NCI-H1048 (cell line): ENCODE measurements around the gene EPHA2.
"Not testable (repeated sequence)": the region's sequence is repeated elsewhere in the genome, so short reads cannot be mapped to it uniquely, and the experiment has no call there.

Source experiments
- DNase-seq: peaks from one replicate; lab custom pipeline; 2025; lab: John Stamatoyannopoulos, UW

The EPHA2 gene

DNA sequence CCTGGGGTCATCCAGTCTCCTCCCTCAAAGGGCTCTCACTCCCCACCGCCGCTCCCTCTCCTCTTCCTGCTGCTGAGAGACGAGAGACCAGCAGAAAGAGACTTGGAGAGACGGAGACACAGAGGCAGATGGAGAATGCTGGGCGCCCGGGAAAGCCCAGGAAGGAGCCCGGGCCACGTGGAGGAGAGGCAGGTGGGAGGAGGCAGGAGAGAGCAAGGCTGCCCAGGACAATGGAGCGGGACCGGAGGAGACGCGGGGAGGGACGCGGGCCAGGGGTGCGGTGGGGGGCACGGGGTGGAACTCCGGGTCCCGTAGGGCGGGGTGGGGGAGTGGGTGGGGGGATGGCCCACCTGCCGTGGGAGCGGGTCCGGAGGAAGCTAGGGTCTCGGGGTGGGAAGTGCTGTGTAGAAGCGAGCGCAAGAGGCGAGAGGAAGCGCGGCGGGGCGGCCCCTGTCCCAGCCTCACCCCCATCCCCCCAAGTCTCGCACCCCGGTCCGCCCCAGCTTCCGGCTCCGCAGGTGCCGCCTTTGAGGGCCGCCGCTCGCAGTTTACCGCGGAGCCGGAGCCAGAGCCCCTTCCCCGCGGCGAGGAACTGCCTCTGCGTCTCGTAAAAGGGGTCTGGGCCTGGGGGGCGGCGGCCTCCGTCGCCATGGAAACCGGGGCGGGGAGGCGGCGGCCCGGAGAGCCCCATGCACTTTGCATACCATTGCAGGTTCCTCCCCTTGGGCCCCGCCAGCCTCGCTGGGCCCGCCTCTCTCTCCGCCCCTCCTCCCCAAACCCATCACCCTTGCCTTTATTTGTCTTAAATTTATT is 11.7 kb upstream of the EPHA2 start:
- no peak for DNase-seq

DNA sequence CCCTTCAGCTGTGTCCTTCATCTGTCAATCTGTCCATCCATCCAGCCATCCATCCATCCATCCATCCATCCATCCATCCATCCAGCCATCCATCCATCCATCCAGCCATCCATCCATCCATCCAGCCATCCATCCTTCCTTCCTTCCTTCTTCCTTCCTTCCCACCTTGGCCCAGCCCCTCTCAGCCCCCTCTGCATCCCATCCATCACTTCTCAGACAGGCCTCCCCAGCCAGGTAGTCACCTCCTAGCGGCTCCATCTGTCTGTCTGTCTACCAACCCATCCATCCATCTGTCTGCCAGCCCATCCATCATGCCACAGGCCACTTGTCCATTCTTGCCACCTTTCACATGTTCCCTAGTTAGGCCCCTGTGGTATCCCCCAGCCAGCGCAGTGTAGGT is 10.2 kb upstream of the EPHA2 start:
- DNase-seq = no peak

DNA sequence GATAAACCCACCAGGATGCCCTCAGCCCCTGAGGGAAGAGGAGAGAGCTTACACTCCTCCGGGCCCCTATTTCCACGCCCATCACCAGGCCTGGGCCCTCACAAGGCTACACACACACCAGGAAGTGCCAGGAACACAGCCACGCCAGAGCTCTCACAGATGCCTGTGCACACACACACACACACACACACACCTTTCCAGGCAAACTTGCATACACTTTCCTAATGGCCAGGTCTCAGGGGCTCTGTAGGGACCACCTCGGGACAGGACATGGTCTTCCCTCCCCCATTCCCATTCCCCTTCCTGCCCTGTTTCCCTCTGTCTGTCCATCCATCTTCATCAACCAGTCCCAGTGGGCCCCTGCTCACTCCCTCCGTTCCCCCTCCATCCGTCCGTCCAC is 9.7 kb upstream of the EPHA2 start:
- no peak for DNase-seq

DNA sequence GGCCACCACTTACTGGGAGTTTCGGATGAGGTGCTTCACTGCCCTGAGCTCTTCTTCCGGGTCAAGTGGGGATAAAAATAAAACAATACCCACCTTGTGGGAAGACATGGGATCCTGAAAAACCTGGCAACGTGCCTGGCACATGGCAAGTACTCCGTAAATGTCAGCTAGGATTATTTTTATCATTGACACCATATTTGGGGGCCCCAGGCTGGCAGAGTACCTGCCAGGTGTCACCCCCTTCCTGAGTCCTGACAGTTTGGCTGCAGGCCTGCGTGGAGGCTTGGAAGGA is 9.2 kb upstream of the EPHA2 start:
- no peak for DNase-seq

DNA sequence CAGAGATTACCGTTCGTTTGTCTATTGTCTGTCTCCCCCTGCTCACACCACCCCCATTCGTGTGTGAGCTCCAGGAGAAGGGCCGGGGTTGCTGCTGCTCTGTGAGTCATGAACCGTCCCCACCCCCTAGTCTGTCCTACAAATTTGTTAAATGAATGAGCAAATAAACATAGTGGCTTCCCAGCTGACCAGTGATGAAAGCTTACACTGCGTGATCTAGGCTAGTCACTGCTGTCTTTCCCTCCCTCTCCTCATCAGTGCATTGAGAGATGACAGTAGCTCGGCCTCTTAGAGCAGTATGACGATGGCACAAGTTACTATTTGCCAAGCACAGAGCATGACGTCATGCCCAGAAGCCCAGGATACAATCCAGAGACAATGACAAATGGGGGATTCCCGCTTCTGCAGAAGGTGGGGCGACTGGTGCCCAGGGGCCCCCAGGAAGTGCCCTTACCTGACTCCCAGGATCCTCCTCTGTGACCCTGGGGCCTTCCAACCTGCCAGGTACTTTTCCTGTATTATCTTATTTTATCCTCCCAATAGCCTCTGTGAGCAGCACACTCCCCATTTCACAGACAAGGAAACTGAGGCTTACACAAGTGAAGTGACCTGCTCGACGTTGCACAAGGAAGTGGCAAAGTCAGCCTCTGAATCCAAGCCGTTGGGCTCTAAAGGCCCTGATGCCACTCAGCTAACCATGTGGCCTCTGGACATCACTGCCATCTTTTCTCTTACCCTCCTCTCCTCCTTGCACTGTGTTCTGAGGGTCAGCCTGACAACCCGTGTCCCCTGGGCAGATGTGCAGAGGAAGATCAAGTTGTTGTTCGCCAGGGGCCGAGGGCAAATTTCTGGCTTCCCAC is 8.6 kb upstream of the EPHA2 start:
- no peak for DNase-seq

DNA sequence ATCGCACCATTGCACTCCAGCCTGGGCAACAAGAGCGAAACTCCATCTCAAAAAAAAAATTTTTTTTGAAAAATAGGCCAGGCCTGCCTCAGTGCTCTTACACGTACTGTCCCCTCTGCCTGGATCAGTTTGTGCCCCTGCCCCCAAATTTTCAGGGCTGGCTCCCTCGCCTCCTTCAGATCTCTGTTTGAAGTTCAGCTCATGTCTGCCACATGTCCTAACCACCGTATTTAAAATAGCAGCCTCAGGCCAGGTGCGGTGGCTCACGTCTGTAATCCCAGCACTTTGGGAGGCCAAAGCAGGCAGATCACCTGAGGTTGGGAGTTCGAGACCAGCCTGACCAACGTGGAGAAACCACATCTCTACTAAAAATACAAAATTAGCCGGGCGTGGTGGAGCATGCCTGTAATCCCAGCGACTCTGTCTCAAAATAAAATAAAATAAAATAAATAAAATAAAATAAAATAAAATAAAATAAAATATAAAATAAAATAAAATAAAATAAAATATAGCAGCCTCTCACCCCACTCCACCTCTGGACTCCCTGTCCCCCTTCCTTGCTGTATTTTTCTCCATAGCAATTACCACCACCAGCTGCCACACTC is 7.8 kb upstream of the EPHA2 start:
- DNase-seq = not testable (repeated sequence)

DNA sequence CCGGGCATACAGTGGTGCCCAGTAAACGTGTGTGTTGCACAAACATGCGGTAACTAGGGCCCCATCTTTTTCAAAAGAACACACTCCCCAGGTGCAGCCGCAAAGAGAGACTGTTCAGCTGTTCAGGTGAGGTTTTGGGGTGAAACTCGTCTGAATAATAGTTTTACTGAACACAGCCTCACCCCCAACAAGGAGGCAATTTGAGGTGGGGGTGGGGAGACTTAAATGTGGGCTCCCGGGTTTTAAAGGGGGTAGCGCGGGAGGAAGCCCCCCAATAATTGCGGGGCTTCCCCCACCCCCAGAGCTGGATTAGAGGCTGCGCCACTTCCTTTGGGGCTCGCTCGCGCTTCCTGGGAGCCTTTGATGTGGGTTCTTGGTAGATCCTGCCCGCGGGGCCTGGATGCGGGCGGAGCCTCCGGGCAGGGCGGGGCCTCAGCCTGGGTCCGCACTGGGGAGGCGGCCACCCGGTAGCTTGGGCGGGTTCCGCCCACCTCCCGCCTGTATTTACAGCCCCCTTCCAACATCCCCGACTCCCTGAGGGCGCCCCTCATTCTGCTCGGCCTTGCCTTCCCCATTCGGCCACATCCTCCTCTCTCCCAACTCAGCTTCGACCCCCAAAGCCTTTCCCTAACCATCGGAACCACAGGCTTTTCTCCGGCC is 6.4 kb upstream of the EPHA2 start:
- DNase-seq = no peak

DNA sequence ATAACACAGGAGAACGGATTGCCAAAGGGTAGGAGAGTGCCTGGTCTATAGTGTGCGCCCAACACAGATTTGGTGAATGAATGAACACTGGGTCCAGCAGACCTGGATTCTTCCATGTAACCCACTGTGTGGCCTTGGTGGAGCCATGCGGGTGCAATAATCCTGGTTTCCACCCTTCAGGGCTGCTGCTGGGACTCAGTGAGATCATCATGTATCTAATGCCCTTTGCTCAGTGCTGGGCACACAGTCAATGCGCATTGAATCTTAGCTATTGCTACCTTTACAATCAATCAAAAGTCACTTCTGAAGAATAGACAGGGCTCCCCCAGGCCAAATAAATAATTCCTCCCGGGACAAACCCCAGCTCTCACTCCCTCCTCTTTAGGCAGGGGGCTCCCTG is 5.8 kb upstream of the EPHA2 start:
- no peak for DNase-seq

DNA sequence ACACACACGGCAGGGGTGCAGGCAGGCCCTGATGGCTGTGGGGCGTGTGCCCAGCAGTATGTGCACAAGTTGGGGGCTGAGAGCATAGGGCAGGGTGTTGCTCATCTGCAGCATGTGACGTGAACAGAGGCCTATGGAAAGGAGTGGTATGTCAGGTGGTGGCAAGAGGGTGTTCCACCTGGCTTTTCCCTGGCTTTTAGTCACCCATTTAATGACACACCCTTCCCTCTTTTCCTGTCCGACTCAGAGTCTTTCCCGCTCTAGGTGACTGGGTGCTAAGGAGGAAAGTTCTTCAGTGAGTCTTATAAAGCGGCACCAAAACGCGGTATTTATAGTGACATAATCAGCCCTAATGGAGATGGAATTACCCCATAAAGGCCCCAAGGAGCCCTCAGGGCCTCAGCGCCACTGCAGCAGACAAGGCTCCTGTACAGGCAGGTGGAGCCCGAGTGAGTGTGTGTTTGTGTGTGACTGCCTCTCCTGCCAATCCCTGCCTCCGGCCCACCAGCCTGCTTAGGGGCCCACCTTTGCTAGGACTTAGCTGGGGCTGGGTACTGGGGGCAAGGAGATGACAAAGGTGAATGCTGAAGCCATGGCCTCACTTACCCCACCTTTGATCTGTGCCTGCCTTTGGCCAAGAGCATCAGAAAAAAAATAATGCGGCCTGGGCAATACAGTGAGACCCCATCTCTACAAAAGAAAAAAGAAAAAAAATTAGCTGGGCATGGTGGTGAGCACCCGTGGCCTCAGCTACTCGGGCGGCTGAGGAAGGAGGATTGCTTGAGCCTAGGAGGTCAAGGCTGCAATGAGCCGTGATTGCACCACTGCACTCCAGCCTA is 3.3 kb upstream of the EPHA2 start:
- no peak for DNase-seq

DNA sequence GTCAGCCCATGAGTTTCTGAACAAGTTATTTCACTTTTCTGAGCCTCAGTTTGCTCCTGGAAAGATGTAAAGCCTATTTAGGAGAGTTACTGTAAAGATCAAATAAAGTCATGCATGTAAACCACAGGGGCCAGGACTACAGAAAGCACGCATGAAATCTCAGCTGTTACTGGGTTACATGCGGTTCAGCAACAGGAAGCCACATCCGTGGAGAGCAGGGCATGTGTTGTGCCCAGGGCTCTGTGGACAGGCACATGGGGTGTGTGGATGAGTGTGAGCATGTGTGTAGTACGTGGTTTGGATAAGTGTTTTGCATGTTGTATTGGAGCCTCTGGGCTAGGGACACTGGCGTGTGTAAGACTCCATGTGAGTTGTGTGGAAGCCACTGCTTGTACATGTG is 2.2 kb upstream of the EPHA2 start:
- no peak for DNase-seq

DNA sequence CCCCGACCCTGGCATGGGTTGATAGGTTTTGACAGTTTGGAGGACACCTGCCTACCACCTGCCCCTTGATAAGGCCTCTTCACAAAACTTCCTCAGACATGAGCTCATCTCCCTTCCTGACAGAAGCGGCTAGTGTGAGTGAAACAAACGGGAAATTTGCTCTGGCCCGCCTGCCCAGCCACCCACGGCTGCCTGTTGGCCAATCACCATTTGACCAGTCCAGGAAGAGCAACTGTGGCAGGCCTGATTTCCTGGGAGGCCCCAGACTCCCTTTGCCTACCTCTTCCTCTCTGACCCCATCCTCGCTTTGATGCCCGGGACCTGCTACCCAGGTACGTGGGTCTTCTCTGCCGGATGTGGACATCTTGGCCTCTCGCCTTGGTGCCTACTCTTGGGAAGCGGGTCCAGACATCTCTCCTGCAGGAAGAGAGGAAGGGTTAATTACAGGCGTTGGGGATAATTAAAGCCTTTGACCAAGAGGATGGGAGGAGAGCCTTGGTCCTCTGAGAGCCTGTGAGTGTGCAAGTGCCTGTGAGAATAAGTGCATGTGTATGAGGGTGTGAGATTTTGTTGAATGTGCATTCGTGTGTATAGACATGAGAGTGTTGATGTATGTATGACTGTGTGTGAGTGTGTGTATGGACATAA is 1.1 kb upstream of the EPHA2 start:
- no peak for DNase-seq

DNA sequence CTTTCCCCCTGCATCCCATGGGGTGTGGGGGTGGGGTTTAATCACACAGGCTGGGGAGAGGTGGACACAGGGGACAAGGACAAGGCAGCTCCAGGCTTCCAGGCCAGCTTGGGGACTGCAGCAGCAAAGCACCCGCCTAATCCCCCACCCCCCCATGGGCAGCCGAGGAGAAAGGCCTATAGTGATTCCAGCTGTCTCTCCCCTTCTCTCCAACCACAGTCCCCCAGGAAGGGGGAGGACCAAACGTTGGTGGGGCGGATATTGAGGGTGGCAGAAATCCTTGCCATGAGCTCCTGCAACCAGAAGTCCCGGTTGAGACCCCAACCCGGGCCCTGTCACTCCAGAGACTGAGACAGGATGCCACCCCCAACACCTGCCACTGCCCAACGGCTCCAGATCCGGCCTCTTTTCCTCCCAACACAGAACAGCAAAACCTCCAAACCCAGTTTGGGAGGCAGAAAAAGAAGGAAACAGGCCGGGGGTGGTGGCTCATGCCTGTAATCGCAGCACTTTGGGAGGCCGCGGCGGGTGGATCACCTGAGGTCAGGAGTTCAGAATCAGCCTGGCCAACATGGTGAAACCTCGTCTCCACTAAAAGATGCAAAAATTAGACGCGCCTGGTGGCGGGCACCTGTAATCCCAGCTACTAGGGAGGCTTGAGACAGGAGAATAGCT is 1.7 kb downstream of the EPHA2 start:
- DNase-seq = no peak

DNA sequence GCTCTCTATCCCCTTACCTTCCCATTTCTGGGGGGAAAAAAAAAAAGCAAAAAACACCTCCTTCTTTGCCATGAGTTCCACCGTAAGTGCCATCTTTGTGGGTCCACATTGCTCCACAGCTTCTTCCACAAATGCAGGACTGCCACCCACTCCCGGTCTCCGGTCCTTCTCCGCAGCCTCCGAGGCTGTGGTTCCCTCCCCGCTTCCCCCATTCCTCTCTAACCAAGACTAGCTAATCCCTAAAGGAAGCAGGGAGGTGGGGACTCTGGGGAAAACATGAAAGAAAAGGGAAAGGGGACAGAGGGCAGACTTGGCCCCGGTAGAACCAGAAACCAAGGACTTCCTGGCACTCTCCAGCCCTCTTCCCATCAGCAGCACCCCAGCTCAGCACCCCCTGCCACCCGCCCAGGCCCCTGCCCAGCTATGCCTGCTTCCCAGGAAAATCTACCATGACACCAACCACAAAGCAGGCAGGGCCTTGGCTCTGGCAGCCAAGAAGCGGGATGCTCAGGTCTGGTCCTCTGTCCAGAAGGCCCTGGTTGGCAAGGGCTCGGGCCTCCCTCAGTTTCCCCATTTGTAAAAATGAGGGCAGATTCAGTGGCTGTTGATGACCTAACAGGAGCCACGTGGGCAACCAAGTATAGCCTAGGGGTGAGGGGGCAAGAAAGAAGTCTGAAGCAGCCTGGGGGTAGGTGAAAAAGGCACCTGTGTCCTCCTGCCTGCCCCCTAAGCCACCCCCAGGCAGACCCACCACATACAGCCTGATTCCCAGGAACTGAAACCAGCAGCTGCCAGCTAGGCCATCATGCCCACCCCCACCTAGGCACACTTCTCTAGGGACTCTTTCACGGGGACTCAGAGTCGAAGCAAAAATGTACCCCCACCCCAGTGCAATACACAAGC is 2.5 kb downstream of the EPHA2 start:
- DNase-seq = no peak

DNA sequence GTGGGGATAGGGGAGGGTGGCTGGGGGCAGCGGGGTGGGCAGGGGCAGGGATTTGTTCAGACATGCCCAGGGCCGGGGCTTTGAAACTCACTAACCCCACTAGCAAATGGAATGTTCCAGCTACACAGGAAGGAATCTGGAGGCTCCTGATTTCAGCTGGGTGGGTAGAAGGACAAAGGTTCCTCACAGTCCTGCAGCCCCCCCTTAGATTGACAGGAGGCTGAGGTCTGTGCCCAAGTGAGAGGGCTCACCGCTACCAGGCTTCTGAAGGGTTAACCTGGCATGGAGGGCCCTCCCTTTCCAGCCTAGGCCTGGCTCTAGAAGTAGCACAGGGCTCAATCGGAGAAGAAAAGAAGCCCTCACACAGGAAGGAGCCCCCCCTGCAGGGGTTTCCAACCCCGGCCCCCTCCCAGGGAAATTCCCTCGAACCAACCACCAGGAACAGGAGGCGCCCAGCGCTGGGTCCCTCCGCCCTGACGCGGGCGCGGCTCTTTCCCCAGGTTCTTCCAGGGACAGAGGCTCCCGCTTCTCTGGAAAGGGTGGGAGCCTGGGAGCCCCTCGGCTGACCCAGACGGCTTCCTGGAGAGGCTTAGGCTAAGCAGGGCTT is 3.3 kb downstream of the EPHA2 start:
- DNase-seq = no peak

DNA sequence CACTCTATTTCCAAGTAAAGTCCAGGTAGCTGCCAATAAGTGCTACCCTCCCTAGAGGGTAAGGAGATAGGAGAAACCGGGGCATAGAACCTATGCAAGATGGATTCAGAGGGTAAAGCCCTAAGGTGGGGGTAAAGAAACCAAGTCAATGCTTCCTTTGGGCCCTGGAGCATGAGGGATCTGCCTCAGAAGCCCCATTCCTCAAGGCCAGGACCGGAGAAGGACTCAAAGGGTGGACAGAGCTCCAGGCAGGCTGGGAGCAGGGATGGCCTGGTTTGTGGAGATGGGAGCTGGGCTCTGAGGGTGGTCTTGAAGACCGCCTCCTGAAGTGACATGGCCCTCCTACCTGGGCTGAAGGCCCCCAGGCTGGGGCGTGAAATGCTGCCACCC is 3.9 kb downstream of the EPHA2 start:
- no peak for DNase-seq

DNA sequence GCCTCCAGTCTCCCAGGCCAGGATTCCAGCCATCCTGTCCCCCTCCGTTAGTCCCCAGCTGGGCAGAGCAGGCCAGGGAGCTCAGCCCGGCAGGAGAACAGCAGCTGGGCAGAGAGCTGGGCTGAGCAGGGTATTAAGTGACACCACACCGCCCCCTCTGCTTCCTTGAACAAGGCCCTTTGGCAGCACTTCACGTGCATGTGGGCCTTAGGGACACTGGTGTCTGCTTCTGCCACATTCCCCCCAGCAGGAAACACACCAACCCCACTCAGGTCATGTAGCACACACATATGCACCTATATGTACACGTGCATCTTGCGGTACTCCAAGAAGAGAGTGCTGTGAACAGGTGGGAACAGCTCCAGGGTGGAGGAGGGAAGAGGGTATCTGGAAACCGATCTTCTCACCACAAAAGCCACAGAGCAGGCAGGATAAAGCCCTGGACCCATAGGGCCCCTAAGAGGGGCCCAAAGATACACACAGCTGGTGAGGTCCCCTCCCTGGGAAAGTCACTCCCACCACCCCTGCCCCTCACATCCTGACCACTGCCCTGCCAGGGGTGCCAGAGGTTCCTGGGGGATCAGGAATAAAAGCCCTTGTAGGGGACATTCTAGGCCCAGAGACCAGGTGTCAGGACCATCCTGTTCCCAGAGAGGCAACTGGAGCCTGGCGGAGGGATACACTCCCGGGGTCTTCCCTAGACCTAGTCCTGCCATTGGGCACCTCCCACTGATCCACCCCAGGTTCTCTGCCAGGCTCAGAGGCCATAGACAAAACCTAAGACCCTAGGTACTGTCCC is 4.5 kb downstream of the EPHA2 start:
- DNase-seq = no peak

DNA sequence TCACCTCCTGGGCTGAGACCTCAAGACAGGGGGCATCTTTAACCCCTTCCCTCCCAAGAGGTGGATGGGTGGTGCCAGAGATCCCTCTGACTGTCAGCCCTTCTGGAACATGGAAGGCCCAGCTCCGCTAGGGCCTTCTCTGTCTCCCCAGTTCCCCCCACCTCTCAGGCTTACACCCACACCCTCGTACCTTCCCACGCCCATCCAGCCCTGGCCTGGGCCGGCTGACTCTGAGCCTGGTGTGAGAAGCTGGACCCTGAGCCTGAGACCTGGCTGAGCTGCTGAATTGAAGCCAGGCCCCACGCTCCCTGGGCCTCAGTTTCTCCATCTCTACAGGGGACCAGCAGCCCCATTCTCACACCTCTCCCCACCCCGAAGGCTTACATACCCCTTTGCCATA is 5.4 kb downstream of the EPHA2 start:
- no peak for DNase-seq
